A673 (cell line): ENCODE measurements around the gene KCNH3. TPM values are rescaled to one million over a fixed set of nuclear protein-coding genes. Genes with fewer than 3 reads are reported as not detected.

Experiments
- BruUV-seq: library from RNA; stranded (reverse); fragments of 400-500 nt; replicated peaks from 2 replicates; lab custom pipeline; 2021; lab: Mats Ljungman, UMichigan
- CTCF ChIA-PET: fragments of 300-600 bp; sonication (Branson Sonifier 250); formaldehyde crosslinking; loops from one replicate; lab custom pipeline; 2022; ENCODE audit warnings: antibody characterized with exemption; lab: Charles Lee
- POLR2A ChIA-PET: fragments of 300-600 bp; sonication (Branson Sonifier 250); formaldehyde crosslinking; loops from one replicate; lab custom pipeline; 2022; ENCODE audit warnings: antibody characterized with exemption; ENCODE audit not compliant: low non-redundant PET; lab: Charles Lee
- DNase-seq: peaks from one replicate; pipeline ENCODE4 v3.0.0-alpha.2; 2015; ENCODE audit warnings: low spot score
- H3K27ac ChIP-seq: fragments of 200-600 bp; sonication (generic); 2 replicates; pipeline ENCODE4 v1.5.1; 2016; ENCODE audit warnings: mixed run types, low read depth, mild to moderate bottlenecking, mixed read lengths, antibody characterized with exemption, low read length; ENCODE audit not compliant: poor library complexity, severe bottlenecking
- H3K27me3 ChIP-seq: fragments of 200-600 bp; sonication (generic); replicated peaks from 2 replicates; pipeline ENCODE4 v1.6.1; 2017; ENCODE audit warnings: mixed run types, low read depth, mild to moderate bottlenecking, mixed read lengths, antibody characterized with exemption, low read length; ENCODE audit not compliant: insufficient read depth, poor library complexity
- H3K36me3 ChIP-seq: fragments of 200-600 bp; sonication (generic); 2 replicates; pipeline ENCODE4 v1.6.1; 2016; ENCODE audit warnings: mixed run types, mild to moderate bottlenecking, mixed read lengths, antibody characterized with exemption, low read length; ENCODE audit not compliant: insufficient read depth, poor library complexity, severe bottlenecking
- H3K4me1 ChIP-seq: fragments of 200-600 bp; sonication (generic); 2 replicates; pipeline ENCODE4 v1.6.1; 2017; ENCODE audit warnings: mixed run types, mild to moderate bottlenecking, mixed read lengths, antibody characterized with exemption, low read length; ENCODE audit not compliant: insufficient read depth, poor library complexity, severe bottlenecking
- H3K4me3 ChIP-seq: fragments of 200-600 bp; sonication (generic); 2 replicates; pipeline ENCODE4 v1.5.1; 2016; ENCODE audit warnings: low read depth, mixed run types, mild to moderate bottlenecking, mixed read lengths, low read length; ENCODE audit not compliant: poor library complexity, severe bottlenecking
- H3K9me3 ChIP-seq: fragments of 200-600 bp; sonication (generic); 2 replicates; pipeline ENCODE4 v1.6.1; 2016; ENCODE audit warnings: mixed run types, low read depth, mild to moderate bottlenecking, mixed read lengths, antibody characterized with exemption, low read length; ENCODE audit not compliant: poor library complexity, severe bottlenecking
- CTCF ChIP-seq: fragments of 300-800, 200-600 bp; sonication (generic); conservative IDR thresholded peaks from 2 replicates; pipeline ENCODE4 v1.5.1; 2017; ENCODE audit warnings: low read depth, mild to moderate bottlenecking, antibody characterized with exemption, low read length, moderate library complexity, mixed read lengths
- EZH2 ChIP-seq: fragments of 200-600 bp; sonication (generic); IDR thresholded peaks from 2 replicates; pipeline ENCODE4 v1.6.1; 2017; ENCODE audit warnings: borderline replicate concordance, low read depth, mild to moderate bottlenecking, mixed read lengths, antibody characterized with exemption, low read length; ENCODE audit not compliant: poor library complexity, severe bottlenecking
- intact Hi-C: fragments of 100-400 bp; cut with micrococcal nuclease; formaldehyde crosslinking; loops from one replicate; pipeline ENCODE4 v1.10.0; 2022; ENCODE audit not compliant: unreplicated experiment
- total RNA-seq: library from RNA; stranded (reverse); gene quantifications from 2 replicates; pipeline ENCODE4 v1.2.3, GENCODE V29; 2021

KCNH3 gene
- total RNA-seq, 1 experiment from 2014 or later, result 4.0 TPM

GRCh38 chr12:49537231-49537751, 1.5 kb upstream of the KCNH3 start:
- Histone ChIP-seq H3K4me1 (peaks cover 11% of the 10 kb centered on the region), H3K4me3 (peak overlapping the region; percentile 60), H3K27ac (no peak overlapping the region), H3K27me3 (no peaks in the 10 kb centered on the region), H3K9me3 (no peaks in the 10 kb centered on the region), H3K36me3 (no peaks in the 10 kb centered on the region)
- ChIA-PET POLR2A (no interaction called here), CTCF (interaction anchor here (0.6 kb wide), 1 partner anchor 249 kb away, joined by 7 read pairs; no protein-coding TSS in a partner anchor)
- intact Hi-C loops, result no loop called here
- DNase-seq, result no peak
- no peak for TF ChIP-seq CTCF
- TF ChIP-seq EZH2, result no peak
- no TSS peak for BruUV-seq

- Histone ChIP-seq H3K4me1 (peaks cover 11% of the 10 kb centered on the region), H3K9me3 (no peaks in the 10 kb centered on the region), H3K4me3 (peak overlapping the region; percentile 60), H3K36me3 (no peaks in the 10 kb centered on the region), H3K27ac (no peak overlapping the region), H3K27me3 (no peaks in the 10 kb centered on the region)
- CTCF ChIA-PET, result interaction anchor here (0.6 to 0.7 kb wide), 2 partner anchors 86 to 179 kb away, joined by 3 to 5 read pairs; partner anchors contain the start of gene PRPF40B
- no TSS peak for BruUV-seq
- DNase-seq, result peak; percentile 42
- TF ChIP-seq CTCF (no peak), EZH2 (no peak)
- POLR2A ChIA-PET, result interaction anchor here (0.9 kb wide), 1 partner anchor 203 kb away, joined by 8 read pairs; no protein-coding TSS in a partner anchor
- intact Hi-C loops, result no loop called here
Measured at GRCh38 chr12:49537752-49538509, 899 bp upstream of the KCNH3 start.

GRCh38 chr12:49539406-49540228, 787 bp downstream of the KCNH3 start:
- intact Hi-C loops, result no loop called here
- Histone ChIP-seq H3K27ac (no peak overlapping the region), H3K9me3 (no peaks in the 10 kb centered on the region), H3K27me3 (no peaks in the 10 kb centered on the region), H3K36me3 (no peaks in the 10 kb centered on the region), H3K4me1 (peaks cover 11% of the 10 kb centered on the region), H3K4me3 (peak overlapping the region; percentile 60)
- no peak for DNase-seq
- no peak for TF ChIP-seq CTCF
- TF ChIP-seq EZH2, result no peak
- BruUV-seq, result no TSS peak
- POLR2A ChIA-PET, result no interaction called here
- CTCF ChIA-PET, result interaction anchor here (0.6 kb wide), 1 partner anchor 643 kb away, joined by 4 read pairs; no protein-coding TSS in a partner anchor
